ENCODE results near the gene UBE2D2.

DNA sequence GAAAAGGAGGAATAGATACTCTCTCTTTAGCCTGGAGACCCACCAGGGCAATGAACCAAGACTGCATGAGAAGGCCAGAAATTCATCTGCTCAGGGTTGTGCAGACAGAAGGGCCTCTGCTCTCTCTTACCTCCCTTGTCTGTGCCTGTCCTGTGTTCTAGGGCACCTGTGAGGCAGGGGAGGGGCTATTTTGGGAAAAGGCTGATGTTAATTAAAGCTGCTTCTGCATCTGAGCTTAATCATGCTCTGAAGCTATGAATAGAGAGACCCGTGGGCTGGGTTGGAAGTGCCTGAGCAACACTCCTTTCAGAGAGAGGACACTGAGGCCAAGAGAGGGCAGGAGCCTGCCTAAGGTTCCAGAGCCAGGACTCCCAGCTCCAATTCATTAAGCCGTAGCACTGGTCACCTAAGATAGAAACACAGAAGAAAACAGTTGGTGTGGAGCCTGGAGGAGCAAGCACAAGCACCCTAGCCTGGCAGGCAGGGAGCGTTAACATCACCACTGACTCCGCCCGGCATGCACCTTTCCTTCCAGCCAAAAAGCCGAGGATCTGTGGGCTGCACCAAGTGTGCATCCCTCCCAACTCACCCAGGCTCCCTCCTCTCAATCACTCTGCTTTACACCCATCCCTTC lies 47.2 kb upstream of the UBE2D2 start:
- TF ChIP-seq, protein P1, sequence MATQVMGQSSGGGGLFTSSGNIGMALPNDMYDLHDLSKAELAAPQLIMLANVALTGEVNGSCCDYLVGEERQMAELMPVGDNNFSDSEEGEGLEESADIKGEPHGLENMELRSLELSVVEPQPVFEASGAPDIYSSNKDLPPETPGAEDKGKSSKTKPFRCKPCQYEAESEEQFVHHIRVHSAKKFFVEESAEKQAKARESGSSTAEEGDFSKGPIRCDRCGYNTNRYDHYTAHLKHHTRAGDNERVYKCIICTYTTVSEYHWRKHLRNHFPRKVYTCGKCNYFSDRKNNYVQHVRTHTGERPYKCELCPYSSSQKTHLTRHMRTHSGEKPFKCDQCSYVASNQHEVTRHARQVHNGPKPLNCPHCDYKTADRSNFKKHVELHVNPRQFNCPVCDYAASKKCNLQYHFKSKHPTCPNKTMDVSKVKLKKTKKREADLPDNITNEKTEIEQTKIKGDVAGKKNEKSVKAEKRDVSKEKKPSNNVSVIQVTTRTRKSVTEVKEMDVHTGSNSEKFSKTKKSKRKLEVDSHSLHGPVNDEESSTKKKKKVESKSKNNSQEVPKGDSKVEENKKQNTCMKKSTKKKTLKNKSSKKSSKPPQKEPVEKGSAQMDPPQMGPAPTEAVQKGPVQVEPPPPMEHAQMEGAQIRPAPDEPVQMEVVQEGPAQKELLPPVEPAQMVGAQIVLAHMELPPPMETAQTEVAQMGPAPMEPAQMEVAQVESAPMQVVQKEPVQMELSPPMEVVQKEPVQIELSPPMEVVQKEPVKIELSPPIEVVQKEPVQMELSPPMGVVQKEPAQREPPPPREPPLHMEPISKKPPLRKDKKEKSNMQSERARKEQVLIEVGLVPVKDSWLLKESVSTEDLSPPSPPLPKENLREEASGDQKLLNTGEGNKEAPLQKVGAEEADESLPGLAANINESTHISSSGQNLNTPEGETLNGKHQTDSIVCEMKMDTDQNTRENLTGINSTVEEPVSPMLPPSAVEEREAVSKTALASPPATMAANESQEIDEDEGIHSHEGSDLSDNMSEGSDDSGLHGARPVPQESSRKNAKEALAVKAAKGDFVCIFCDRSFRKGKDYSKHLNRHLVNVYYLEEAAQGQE (IDR thresholded peaks at IDR 0.05; ENCODE audit: unreplicated experiment): no peak
- TF ChIP-seq JUNB (IDR thresholded peaks at IDR 0.05; ENCODE audit: unreplicated experiment) (no peak), NANOG (IDR thresholded peaks at IDR 0.05; ENCODE audit: borderline replicate concordance) (no peak), EZH2 (IDR thresholded peaks at IDR 0.05; ENCODE audit: low read depth, unreplicated experiment) (no peak)
- TF ChIP-seq, protein P2, sequence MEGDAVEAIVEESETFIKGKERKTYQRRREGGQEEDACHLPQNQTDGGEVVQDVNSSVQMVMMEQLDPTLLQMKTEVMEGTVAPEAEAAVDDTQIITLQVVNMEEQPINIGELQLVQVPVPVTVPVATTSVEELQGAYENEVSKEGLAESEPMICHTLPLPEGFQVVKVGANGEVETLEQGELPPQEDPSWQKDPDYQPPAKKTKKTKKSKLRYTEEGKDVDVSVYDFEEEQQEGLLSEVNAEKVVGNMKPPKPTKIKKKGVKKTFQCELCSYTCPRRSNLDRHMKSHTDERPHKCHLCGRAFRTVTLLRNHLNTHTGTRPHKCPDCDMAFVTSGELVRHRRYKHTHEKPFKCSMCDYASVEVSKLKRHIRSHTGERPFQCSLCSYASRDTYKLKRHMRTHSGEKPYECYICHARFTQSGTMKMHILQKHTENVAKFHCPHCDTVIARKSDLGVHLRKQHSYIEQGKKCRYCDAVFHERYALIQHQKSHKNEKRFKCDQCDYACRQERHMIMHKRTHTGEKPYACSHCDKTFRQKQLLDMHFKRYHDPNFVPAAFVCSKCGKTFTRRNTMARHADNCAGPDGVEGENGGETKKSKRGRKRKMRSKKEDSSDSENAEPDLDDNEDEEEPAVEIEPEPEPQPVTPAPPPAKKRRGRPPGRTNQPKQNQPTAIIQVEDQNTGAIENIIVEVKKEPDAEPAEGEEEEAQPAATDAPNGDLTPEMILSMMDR (conservative IDR thresholded peaks at IDR 0.05; ENCODE audit: low read depth in 2 of 2): no peak; a peak in 1 of 4 replicates
